NCI-H2081 (cell line): ENCODE data around the gene ESPN.

ENCODE experiments used
- DNase-seq, 2 experiments: peaks; one replicate each; lab custom pipeline; 2025; lab: John Stamatoyannopoulos, UW

The ESPN gene

GRCh38 chr1:6465461-6466005 is 41.0 kb downstream of the ESPN start:
- DNase-seq: peak in 1 of 2 experiments; percentile 45

GRCh38 chr1:6466023-6466422 is 41.4 kb downstream of the ESPN start, which contains the start of gene TNFRSF25:
Gene TNFRSF25 (minus strand): TSS chr1:6466173. CDS start chr1:6466107, 66 bp downstream.
- no peak for DNase-seq

GRCh38 chr1:6466751-6467150 is 42.2 kb downstream of the ESPN start:
- DNase-seq: no peak

- no peak for DNase-seq
Observed at GRCh38 chr1:6467224-6467623, 42.6 kb downstream of the ESPN start.

- DNase-seq: no peak
Observed at GRCh38 chr1:6467744-6468688, 43.4 kb downstream of the ESPN start.

- no peak for DNase-seq
Observed at GRCh38 chr1:6468729-6469461, 44.3 kb downstream of the ESPN start.

- no peak for DNase-seq
Observed at GRCh38 chr1:6470132-6471085, 45.8 kb downstream of the ESPN start.

- no peak for DNase-seq
Observed at GRCh38 chr1:6471086-6471969, 46.8 kb downstream of the ESPN start.

- DNase-seq: no peak
Observed at GRCh38 chr1:6471970-6472368, 47.4 kb downstream of the ESPN start.

- DNase-seq: no peak
Observed at GRCh38 chr1:6472391-6472790, 47.8 kb downstream of the ESPN start.

GRCh38 chr1:6473156-6473555 is 48.6 kb downstream of the ESPN start:
- DNase-seq: no peak

- DNase-seq: peak; percentile 93 to 95
Observed at GRCh38 chr1:6473974-6474814, 49.6 kb downstream of the ESPN start.

- DNase-seq: peak in 1 of 2 experiments; percentile 46
Observed at GRCh38 chr1:6474815-6475282, 50.3 kb downstream of the ESPN start.

GRCh38 chr1:6475381-6476133 is 51.0 kb downstream of the ESPN start:
- peak; percentile 73 to 74 for DNase-seq

- no peak for DNase-seq
Observed at GRCh38 chr1:6476483-6476882, 51.9 kb downstream of the ESPN start.

- DNase-seq: no peak
Observed at GRCh38 chr1:6477039-6477820, 52.7 kb downstream of the ESPN start.

GRCh38 chr1:6481820-6482219 is 57.2 kb downstream of the ESPN start:
- DNase-seq: no peak
